ENCODE results near the gene SPPL3.

DNA sequence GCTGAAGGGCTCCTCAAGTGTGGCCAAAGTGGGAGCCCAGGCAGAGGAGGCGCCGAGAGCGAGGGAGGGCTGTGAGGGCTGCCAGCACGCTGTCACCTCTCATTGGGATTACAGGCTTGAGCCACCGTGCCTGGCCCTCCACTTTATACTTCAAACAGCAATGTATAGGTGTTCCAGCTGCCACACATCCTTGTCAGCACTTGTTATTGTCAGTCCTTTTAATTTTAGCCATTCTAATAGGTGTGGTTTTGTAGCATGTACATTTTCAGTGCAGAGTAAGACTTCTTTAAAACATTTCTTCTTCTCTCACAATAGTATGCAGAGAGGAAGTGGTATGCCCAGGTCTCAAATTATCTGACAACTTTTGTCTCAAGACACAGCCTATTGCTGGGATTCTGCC, 46.6 kb upstream of the SPPL3 start:
- TF ChIP-seq, protein P1, sequence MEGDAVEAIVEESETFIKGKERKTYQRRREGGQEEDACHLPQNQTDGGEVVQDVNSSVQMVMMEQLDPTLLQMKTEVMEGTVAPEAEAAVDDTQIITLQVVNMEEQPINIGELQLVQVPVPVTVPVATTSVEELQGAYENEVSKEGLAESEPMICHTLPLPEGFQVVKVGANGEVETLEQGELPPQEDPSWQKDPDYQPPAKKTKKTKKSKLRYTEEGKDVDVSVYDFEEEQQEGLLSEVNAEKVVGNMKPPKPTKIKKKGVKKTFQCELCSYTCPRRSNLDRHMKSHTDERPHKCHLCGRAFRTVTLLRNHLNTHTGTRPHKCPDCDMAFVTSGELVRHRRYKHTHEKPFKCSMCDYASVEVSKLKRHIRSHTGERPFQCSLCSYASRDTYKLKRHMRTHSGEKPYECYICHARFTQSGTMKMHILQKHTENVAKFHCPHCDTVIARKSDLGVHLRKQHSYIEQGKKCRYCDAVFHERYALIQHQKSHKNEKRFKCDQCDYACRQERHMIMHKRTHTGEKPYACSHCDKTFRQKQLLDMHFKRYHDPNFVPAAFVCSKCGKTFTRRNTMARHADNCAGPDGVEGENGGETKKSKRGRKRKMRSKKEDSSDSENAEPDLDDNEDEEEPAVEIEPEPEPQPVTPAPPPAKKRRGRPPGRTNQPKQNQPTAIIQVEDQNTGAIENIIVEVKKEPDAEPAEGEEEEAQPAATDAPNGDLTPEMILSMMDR (IDR thresholded peaks at IDR 0.05): no peak
- no peak for TF ChIP-seq ZFX (IDR thresholded peaks at IDR 0.05; ENCODE audit: borderline replicate concordance)

Data from 22Rv1 (cell line).